ENCODE measurements around the gene GMNC. TPM values are rescaled to one million over a fixed set of nuclear protein-coding genes. Genes with fewer than 3 reads are reported as not detected.
A peak's percentile ranks its signal among the peaks of the same experiment; 100 is the strongest.

Gene GMNC
- total RNA-seq, 1 experiment from 2014 or later: not detected

DNA sequence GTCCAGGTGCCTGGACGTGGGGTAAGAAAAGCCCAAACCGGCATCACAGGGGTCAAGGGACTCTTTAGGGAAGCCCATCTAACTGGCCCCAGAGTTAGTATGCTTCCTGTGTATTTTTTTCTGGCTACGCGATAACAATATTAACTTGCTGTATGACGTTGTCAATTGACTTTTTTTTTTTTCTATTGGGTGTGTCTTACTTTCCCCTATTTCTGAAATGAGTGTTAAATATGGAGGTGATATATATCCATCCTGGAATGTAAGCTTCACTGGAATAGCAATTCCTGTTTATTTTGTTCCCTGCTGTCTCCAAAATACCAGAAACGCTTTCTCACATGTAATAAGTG is 598 bp upstream of the GMNC start:
- intact Hi-C loops (cut with micrococcal nuclease): no loop called here
- peaks cover 12% of the 10 kb centered on the region for H3K4me1 Mint-ChIP-seq (ENCODE audit: insufficient read depth, unreplicated experiment)
- H3K36me3 Mint-ChIP-seq (ENCODE audit: insufficient read depth, unreplicated experiment): no peaks in the 10 kb centered on the region
- POLR2A ChIA-PET: interaction anchor here (0.9 to 1.5 kb wide), 5 partner anchors 8 to 188 kb away, joined by 3 to 4 read pairs (median 3); no protein-coding TSS in a partner anchor
- TF ChIP-seq CTCF (IDR thresholded peaks at IDR 0.05; ENCODE audit: unreplicated experiment): no peak
- peak overlapping the region; percentile 71 for H3K4me3 Mint-ChIP-seq (ENCODE audit: unreplicated experiment)
- no peaks in the 10 kb centered on the region for H3K27me3 Mint-ChIP-seq (ENCODE audit: insufficient read depth, unreplicated experiment)
- CTCF ChIA-PET: interaction anchor here (0.6 to 1.8 kb wide), 2 partner anchors 51 to 190 kb away, joined by 4 read pairs; no protein-coding TSS in a partner anchor
- no peak for DNase-seq (ENCODE audit: unreplicated experiment)
- TSS peak; percentile 81 for BruUV-seq (replicated peaks)
- H3K9me3 Mint-ChIP-seq (ENCODE audit: unreplicated experiment): no peaks in the 10 kb centered on the region
- H3K27ac Mint-ChIP-seq (ENCODE audit: low read depth, unreplicated experiment): peak overlapping the region; percentile 43

GRCh38 chr3:190860521-190860920 is 2.0 kb downstream of the GMNC start:
- Mint-ChIP-seq H3K4me3 (ENCODE audit: unreplicated experiment) (no peak overlapping the region), H3K27me3 (ENCODE audit: insufficient read depth, unreplicated experiment) (no peaks in the 10 kb centered on the region)

GRCh38 chr3:190855151-190855550 is 7.3 kb downstream of the GMNC start:
- intact Hi-C loops (cut with micrococcal nuclease): no loop called here
- no peak for TF ChIP-seq CTCF (IDR thresholded peaks at IDR 0.05; ENCODE audit: unreplicated experiment)
- H3K9me3 Mint-ChIP-seq (ENCODE audit: unreplicated experiment): no peaks in the 10 kb centered on the region
- no peak overlapping the region for H3K27ac Mint-ChIP-seq (ENCODE audit: low read depth, unreplicated experiment)
- no peak for DNase-seq (ENCODE audit: unreplicated experiment)
- H3K36me3 Mint-ChIP-seq (ENCODE audit: insufficient read depth, unreplicated experiment): no peaks in the 10 kb centered on the region
- H3K27me3 Mint-ChIP-seq (ENCODE audit: insufficient read depth, unreplicated experiment): no peaks in the 10 kb centered on the region
- no TSS peak for BruUV-seq (replicated peaks)
- peaks cover 5% of the 10 kb centered on the region for H3K4me1 Mint-ChIP-seq (ENCODE audit: insufficient read depth, unreplicated experiment)
- POLR2A ChIA-PET: interaction anchor here (1.0 kb wide), 1 partner anchor 8 kb away, joined by 3 read pairs; no protein-coding TSS in a partner anchor
- no peak overlapping the region for H3K4me3 Mint-ChIP-seq (ENCODE audit: unreplicated experiment)
- CTCF ChIA-PET: no interaction called here

More at GRCh38 chr3:190860521-190860920, 2.0 kb downstream of the GMNC start:
- no peaks in the 10 kb centered on the region for H3K36me3 Mint-ChIP-seq (ENCODE audit: insufficient read depth, unreplicated experiment)
- no peak overlapping the region for H3K27ac Mint-ChIP-seq (ENCODE audit: low read depth, unreplicated experiment)
- DNase-seq (ENCODE audit: unreplicated experiment): no peak
- intact Hi-C loops (cut with micrococcal nuclease): no loop called here
- no peak for TF ChIP-seq CTCF (IDR thresholded peaks at IDR 0.05; ENCODE audit: unreplicated experiment)
- BruUV-seq (replicated peaks): no TSS peak
- POLR2A ChIA-PET: no interaction called here
- CTCF ChIA-PET: interaction anchor here (0.6 to 3.4 kb wide), 4 partner anchors 11 to 933 kb away, joined by 3 to 17 read pairs (median 4); no protein-coding TSS in a partner anchor
- no peaks in the 10 kb centered on the region for H3K9me3 Mint-ChIP-seq (ENCODE audit: unreplicated experiment)
- H3K4me1 Mint-ChIP-seq (ENCODE audit: insufficient read depth, unreplicated experiment): peaks cover 6% of the 10 kb centered on the region

DNA sequence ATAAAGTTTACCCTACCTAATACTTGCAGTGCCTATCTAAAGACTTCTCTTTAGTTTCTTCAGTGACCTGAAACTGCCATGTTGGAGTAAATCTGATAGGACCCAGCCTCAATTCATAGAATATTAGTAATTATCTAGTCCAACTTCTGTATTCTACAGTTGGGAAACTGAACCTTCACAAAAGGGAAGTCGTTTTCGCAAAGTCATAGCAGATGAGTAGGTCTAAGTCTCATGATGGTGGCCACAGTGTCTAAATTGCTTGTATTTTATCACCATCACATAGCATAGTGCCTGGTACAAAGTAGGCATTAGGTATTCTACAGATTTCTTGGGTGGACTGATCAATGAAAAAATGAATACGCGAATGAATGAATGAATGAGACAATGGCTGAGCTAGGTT is 8.4 kb downstream of the GMNC start:
- H3K27ac Mint-ChIP-seq (ENCODE audit: low read depth, unreplicated experiment): no peak overlapping the region
- H3K4me1 Mint-ChIP-seq (ENCODE audit: insufficient read depth, unreplicated experiment): peaks cover 5% of the 10 kb centered on the region
- no peaks in the 10 kb centered on the region for H3K27me3 Mint-ChIP-seq (ENCODE audit: insufficient read depth, unreplicated experiment)
- intact Hi-C loops (cut with micrococcal nuclease): no loop called here
- ChIA-PET POLR2A (no interaction called here), CTCF (no interaction called here)
- no peaks in the 10 kb centered on the region for H3K36me3 Mint-ChIP-seq (ENCODE audit: insufficient read depth, unreplicated experiment)
- H3K4me3 Mint-ChIP-seq (ENCODE audit: unreplicated experiment): no peak overlapping the region
- no peaks in the 10 kb centered on the region for H3K9me3 Mint-ChIP-seq (ENCODE audit: unreplicated experiment)
- no peak for DNase-seq (ENCODE audit: unreplicated experiment)
- no TSS peak for BruUV-seq (replicated peaks)
- no peak for TF ChIP-seq CTCF (IDR thresholded peaks at IDR 0.05; ENCODE audit: unreplicated experiment)
